A549 (cell line): ENCODE results near the gene ADRA2A.

Experiments used
- CEBPB ChIP-seq, 2 experiments: fragments of >200 bp in 1 of 2; sonication (Bioruptor Twin) in 1 of 2; formaldehyde crosslinking in 1 of 2; IDR thresholded peaks; 2 replicates each; pipeline ENCODE4 v1.6.1; 2012 to 2016
- CTCF ChIP-seq: fragments of >200 bp; sonication (Bioruptor Twin); formaldehyde crosslinking; IDR thresholded peaks from 3 replicates; pipeline ENCODE4 v1.5.1; 2016
- NR3C1 ChIP-seq: fragments of >200 bp; sonication (Bioruptor Twin); formaldehyde crosslinking; IDR thresholded peaks from 3 replicates; pipeline ENCODE4 v1.6.1; 2017
- ZFP36 ChIP-seq: fragments of 450-650 bp; IDR thresholded peaks from 2 replicates; pipeline ENCODE4 v1.6.1; 2014; ENCODE audit warnings: borderline replicate concordance; ENCODE audit not compliant: partially characterized antibody

- TF ChIP-seq NR3C1, result no peak
- TF ChIP-seq CTCF, result no peak
- no peak for TF ChIP-seq CEBPB (IDR thresholded peaks at IDR 0.05)
- TF ChIP-seq ZFP36, result no peak
These were observed 39.4 kb downstream of the ADRA2A start for GRCh38 chr10:111116211-111116610.
